Stimulated activated naive CD4-positive, alpha-beta T cell (primary cell): ENCODE data around the gene DEDD2.

Source experiments
- DNase-seq, 6 experiments: peaks; one replicate each; lab custom pipeline; 2025; lab: John Stamatoyannopoulos, UW

The DEDD2 gene

DNA sequence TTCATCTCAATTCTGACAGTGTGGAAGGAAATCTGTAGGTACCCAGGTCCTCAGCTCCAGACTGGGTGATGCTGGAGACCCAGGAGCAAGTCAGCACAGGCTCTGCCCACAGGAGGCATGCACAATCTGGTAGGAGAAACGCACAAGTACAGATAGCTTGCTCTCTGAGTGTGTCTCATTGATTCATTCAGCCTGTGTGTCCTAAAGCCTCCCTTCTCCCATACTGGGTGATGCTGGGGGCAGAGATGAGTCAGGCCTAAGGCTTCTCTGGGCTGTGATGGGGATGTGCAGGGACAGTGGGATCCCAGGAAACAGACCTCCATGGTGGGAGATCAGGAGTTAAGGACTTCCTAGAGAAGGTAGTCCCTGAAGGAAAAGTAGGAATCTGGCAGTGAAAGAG lies 9.4 kb upstream of the DEDD2 start:
- no peak for DNase-seq

DNA sequence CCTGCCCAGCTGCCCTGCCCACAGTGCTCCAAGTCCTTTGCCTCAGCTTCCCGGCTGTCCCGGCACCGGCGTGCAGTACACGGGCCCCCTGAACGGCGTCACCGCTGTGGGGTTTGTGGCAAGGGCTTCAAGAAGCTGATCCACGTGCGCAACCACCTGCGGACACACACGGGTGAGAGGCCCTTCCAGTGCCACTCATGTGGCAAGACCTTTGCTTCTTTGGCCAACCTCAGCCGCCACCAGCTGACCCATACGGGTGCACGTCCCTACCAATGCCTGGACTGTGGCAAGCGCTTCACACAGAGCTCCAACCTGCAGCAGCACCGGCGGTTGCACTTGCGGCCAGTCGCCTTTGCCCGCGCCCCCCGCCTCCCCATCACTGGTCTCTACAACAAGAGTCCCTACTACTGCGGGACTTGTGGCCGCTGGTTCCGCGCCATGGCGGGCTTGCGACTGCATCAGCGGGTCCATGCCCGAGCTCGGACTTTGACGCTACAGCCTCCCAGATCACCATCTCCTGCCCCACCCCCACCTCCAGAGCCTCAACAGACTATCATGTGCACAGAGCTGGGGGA lies 8.3 kb upstream of the DEDD2 start:
- no peak for DNase-seq

DNA sequence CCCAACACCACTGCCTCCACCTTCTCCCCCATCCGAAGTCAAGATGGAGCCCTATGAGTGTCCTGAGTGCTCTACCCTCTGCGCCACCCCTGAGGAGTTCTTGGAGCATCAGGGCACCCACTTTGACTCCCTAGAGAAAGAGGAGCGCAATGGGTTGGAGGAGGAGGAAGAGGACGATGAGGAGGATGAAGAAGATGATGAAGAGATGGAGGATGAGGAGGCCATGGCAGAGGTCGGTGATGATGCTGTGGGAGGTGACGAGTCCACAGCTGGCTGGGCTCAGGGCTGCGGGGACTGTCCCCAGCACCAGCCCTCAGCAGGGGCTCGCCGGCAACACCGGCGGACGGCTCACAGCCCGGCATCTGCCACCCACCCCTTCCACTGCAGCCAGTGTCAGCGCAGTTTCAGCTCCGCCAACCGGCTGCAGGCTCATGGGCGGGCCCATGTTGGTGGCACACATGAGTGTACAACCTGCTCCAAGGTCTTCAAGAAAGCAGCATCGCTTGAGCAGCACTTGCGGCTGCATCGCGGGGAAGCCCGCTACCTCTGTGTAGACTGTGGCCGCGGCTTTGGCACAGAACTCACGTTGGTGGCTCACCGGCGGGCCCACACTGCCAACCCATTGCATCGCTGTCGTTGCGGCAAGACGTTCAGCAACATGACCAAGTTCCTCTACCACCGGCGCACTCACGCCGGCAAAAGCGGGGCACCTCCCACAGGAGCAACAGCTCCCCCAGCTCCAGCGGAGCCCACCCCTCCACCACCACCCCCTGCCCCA lies 7.7 kb upstream of the DEDD2 start:
- DNase-seq, result no peak

DNA sequence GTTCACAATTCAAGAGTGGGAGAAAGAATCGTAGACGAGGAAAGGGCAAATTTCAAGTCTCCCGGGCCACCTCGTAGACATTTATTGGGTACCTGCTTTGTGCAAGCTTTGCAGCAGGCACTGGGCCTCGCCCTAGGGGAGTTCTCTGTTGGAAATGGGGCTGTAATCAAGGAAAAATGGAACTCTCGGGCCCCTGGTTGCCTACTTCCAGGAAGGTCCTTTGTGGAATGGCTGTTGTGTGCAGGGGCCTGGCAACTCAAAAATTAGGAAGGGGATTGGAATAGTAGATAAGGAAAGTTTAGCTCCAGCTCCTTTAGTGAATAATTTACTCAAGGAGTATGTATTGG lies 3.2 kb upstream of the DEDD2 start:
- no peak for DNase-seq

DNA sequence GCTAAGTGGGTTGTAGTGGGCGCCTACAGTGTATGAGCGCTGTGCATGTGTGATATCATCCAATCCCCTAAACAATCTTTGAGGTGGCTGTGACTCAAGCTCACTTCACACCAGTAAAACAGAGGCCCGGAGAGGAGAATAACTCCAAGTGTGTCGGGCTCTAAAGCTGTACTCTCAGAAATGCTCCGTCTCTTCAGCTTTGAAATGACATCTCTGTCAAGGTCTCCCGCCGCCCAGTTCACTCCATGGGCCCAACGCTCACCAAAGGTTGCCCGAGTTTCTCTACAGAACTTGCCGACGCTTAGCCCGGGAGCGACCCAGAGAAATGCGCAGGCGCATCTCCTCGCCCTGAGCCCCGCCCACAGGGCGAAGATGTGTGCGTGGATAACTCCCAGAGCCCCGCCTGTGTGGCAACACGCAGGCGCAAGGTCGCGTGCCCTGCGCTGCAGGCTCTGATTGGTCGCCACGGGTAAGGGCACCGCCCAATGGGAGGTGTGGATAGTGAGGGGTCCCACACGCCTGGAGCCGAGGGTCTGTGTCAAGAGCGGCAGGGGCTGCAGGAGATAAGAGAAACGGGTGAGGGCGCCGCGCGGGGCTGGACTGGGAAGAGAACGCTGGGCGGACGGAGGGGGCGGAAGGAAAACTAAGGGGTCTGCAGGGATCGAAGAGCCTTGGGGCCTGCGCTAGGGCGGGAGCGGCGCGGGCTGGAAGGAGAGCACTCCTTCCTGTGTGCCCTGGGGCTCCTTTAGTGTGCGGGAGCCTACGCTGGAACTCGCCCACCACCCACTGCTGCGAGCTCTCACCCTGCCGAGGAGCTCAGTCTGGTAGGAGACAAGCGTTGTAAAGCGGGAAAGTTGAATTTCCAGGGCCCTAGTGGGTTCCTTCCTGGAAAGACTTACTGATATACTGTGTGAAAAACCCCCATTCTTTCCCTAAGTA lies 2.6 kb upstream of the DEDD2 start, which contains the start of gene ZNF526:
Gene ZNF526, plus strand, starts transcription at position 501 of the 939 bp plus-strand sequence. CDS start 4,092 bp downstream, outside the sequence.
- peak; percentile 91 to 98 (median 94) for DNase-seq

DNA sequence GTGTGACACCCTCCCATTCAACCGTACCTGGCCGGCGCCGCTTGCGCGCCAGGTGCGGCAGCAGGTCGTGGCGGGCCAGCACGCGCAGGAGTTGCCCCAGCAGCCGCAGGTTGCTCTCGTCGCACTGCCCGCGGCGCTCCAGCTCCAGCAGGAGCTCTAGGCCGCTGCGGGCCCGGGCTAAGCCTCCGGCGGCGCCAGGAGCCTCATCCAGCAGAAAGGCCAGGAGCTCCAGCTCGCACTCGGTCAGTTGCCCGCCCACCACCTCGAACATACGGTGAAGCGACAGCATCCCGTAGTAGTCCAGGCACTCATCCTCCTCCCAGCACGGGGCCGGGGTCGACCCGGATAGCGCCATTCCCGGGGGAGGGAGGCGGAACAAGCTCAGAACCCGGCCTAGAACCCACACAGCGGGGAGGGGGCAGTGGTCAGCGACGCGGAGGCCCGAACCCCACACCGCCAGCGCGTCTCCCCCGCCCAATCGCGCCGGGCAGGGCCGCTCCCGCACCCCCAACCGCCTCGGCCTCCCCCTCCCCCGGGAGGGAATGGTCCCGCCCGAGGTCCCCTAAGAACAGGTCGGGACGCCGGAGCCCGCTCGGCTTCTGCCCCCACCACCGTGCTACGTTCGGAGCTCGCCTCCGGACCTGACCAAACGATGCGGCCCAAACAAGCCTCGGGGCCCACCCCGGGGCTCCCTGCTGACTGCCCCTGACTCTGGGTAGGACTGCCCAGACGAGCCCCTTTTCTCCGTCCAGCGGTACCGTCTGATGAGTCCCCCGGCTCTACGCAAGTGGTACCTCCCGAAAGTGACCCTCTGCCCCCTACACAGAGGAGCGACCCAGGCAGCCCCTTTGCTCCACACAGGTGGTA lies 591 bp downstream of the DEDD2 start:
- peak in 4 of 6 experiments; percentile 18 to 44 (median 27) for DNase-seq

DNA sequence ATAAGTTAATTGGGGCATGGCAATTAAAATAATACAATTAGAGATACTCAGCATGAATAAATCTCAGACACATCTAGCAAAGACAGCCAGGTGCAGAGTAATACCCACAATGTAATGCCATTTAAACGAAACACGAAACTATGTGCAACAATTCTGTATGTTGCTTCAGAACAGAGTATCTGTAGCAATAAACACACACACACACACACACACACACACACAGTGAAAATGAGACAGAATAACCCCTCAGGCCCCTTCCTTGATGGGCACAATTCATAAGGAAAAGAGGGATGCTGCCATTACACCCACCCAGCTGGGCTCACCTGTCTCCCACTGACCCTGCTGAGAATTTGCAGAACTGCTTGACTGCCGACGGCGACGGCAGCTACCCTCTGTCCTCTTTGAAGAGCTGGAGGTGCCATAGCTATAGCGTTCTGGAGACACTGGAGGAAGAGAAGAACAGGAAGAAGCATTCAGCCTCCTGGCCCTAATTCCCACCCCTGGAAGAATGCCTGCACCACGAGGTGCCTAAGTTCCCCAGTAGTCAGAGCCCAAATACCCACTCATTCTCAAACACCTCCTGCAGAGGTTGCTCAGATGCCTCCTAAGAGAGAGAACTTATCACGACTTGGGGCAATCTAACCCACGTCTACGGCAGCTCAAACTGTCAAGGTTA lies 2.5 kb downstream of the DEDD2 start:
- DNase-seq, result no peak

DNA sequence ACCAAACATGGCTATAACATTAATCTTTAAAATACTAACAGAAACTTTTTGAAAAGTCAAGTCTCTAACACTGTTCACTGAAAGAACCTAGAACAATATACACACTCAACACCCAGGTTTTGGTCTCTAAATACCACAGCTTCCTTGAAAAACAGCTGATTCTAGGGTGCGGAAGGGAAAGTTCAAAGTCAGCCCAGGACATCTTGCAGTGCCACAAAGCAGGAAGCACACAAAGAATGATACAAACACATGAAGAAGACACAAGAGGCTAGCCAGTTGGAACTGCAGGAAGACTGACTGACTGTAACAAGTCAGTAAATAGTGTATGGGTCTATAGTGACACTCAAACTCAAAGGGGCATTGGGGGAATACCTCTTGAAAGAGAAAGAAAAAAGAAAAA lies 4.6 kb downstream of the DEDD2 start:
- peak in 1 of 6 experiments; percentile 14 for DNase-seq

DNA sequence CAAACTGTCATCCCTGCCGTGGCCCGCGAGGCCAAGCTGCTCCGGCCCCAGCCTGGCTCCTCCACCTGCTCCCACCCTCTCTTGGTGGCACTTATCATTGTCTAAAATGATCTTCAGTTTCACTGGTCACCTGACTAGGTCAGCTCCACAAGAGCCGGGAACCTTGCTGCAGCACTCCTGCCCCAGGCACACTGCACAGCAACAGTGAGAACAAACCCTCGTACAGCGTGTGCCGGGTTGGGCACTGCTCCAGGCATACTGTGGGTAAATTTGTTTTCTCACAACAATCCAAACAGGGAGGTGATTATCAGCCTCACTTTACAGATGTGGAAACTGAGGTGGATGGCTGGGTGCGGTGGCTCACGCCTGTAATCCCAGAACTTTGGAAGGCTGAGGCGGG lies 8.9 kb downstream of the DEDD2 start:
- no peak for DNase-seq

DNA sequence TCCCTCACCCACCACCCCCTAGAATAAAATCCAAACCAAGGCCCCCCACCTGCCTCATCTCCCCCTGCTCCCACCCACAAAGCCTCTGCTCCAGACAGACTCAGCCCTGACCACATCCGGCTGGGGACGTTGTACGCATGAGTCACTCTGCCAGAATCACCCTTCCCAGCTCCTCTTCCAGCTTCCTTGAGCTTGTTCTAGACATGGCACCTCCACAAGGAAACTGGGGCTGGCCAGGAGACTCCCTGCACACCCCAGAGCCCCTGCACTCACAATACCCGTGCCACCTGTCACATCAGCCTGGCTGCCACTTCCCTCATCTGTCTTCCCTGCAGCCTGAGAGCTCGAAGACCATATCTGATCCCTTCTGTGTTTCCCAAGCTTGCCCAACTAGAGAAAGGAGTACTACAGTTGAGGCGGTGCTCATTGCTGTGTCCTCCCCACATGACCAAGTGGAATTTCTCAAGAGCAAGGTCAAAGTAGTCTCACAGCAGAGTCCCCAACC lies 9.7 kb downstream of the DEDD2 start:
- DNase-seq, result no peak

DNA sequence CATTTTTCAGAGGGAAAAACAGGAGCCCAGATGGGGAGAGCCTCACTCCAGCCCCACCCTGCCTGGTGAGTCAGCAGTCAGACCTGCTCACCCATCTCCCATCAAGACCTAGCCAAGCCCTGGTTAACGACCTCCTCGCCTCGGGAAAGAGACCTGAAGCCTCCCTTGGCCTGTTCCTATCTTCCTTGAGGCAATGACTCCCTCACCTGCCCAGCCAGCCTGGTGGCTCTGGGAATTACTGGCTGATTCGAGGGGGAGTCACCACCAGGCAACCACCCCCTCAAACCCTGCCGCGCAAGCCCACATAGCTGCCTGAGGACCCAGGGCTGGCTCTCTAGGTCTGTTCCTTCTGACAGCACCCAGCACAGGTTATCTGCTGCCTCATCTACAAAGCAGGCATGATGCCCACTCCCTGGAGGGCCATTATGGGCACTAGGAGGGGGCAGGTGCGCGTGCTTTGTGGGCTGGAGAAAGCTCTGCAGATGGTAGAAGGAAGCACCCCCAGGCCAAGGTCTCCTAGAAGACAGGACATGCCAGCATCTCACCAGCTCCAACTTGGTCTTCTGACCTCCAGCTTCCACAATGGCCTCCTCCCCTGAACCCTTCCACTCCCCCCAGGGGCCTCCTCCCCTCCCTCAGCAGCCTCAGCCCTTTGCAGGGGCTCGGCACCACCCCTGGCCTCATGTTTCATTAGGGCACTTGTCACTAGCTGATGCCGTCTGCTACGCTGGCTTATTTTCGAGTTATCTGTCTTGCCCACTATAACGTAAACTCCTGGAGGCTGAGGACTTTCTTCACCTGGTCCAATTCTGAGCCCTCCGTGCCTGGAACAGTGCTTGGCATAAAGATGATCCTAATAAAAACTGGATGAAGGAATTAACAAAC lies 10.4 kb downstream of the DEDD2 start:
- DNase-seq, result no peak

DNA sequence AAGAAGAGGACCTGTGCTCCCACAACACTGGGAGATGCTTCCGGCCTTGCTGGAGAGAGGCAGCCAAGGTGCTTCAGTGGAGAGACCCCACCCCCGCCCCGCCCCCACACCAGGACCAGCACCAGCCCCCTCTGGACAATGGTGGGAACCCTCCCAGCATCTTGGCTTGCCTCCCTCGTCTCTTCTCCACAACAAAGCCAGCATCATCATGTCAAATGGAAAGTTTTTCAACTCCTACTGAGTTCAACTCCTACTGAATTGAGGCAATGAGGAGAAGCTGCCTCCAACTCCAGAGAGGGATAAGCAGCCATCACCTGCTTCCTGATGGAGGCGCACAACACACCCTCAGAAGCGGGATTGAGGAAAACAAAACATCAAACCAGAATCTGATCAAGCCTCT lies 12.8 kb downstream of the DEDD2 start:
- DNase-seq, result no peak

DNA sequence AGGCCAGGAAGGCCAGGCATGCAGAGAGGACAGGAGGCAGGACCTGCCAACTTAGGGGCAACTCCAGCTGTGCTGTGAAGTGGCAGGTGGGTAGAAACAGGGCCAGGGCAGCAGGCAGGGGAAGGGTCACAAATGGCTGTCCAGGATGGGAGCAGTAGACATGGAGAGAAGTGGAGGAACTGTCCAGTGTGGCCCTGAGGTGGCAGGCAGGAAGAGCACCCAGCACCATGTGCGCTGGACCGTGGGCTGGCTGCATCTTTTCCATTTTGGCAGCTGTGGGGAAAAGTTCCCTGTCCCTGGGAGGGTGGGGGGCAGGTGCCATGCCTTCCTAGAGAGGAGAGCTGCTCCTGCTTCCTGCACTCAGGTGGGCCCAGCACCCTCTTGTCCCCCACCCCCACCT lies 13.8 kb downstream of the DEDD2 start:
- no peak for DNase-seq

DNA sequence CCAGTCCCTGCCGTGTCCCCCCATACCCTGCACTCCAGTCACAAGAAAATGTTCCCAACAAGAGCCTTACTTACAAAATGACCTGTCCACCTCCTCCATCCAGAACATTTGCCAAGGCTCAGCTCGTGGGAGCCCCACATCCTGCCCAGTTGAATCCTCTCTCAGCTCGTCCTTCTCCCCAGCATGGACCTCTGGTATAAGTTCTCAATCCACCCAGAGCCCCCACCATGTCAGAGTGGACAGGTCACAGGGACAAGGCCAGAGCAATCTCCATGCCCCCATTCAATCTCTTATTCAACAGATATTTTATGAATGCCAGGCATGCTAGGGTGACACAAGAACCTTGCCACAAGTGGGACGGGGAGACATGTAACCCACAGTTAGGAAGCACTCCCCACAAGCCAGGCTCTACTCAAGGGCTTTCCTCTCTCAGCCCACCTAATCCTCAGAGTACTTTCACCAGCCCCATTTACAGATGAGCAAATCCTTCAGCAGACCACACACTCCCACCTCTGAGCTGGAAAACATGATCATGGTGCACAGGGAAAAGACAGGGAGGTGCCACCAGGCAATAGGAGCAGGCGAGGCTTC lies 15.1 kb downstream of the DEDD2 start:
- DNase-seq, result no peak

DNA sequence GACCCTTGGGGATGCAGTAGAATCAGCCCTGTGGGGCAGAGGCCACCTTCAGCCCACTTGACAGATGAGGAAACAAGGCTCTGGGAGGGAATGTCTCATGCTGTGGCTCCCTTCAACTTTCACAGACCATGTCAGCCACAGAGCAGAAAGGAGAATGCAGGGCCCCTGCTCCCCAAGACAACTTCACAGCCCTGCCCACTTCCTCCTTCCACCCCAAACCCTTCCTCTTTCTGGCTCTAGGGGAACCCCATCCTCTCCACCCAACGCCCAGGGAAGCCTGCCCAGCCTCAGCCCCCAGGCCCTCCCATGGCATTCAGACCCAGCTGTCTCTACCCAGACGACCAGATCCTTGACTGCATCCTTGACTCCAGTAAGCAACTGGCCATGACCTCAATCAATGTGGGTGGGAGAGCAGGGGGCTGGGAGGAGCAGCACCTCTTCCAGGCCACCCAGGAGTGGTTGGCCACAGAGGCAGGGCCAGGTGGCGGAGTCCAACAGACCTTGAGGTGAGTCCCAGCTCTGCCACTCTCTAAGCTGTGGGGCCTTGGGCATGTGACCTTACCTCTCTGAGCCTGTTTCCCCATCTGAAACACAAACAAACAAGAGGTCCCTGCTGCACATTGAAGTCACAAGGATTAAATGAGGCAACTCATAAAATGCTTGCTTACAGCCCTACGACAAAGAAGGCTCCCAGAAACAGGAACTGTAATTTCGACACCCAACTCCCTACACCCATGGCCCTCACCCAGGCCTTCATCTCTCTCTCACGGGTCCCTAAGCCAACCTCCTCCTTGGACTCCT lies 15.8 kb downstream of the DEDD2 start:
- DNase-seq, result peak in 2 of 6 experiments; percentile 13 to 21

DNA sequence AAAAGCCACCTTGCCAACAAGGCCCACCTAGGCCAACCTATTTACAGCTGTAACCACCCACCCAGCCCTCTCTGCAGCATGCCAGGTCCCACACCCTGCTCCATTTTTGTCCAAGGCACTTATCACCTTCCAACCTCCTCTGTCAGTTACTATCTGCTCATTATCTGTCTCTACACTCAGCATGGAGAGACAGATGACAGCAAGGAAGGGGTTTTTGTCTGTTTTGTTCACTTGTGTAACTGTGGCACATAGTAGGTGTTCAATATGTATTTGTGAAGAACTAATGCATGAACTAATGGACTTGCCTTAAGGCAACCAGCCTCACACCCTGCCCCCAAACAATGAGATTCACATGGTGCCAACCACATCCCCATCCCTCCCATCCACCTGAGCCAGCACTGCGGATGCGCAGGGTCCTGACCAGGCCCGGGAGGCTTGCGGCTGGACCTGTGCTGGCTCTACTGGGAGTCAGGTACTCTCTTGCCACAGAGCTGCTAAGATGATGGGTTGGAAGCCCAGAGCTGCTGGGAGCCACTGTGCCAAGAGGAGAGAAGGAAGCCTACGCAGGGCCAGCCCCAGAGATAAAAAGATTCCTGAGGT lies 17.3 kb downstream of the DEDD2 start:
- DNase-seq, result no peak

DNA sequence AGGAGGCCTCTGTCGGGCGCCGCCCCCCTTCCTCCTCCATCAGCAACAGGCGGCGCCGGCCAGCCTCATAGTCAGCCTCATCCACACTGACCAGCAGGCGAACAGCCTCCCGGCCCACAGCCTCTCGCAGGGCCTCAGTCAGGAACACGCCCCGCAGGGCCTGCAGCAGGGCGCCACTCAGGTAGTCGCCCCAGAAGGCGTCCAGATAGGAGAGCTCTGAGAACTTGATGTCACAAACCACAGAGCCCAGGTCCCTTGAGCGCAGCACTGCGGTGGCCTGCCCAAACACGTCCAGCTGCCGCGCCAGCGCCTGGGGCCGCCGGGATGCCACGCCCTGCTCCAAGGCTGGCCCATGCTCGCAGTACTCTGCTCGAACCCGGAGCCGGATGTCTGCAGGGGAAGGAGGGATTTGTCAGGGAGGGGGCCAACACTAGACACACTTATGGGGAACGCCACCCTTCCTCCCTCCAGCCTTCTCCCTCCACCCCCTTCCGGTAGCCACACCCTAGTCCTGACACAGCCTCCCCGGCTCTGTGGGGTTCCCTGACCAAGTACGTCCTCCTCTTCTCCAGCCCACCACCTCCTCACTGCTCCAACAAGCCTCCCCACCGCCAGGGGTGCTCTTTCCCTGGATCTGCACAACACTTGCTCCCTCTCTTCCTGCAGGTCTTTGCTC lies 17.9 kb downstream of the DEDD2 start:
- peak in 5 of 6 experiments; percentile 38 to 70 (median 53) for DNase-seq
